WI38 (cell line): ENCODE measurements around the gene ENTR1.

Experiments used
- H3K4me3 ChIP-seq: 2 replicates; pipeline ENCODE4 v1.5.1; 2011; ENCODE audit warnings: low read depth, mild to moderate bottlenecking, control low read depth, low read length
- CTCF ChIP-seq: IDR thresholded peaks from 2 replicates; pipeline ENCODE4 v1.5.1; 2012; ENCODE audit warnings: low read depth, mild to moderate bottlenecking, control low read depth, low read length

ENTR1 gene

GRCh38 chr9:136389396-136389795 lies 21.0 kb downstream of the ENTR1 start:
- TF ChIP-seq CTCF, result no peak
- no peak overlapping the region for H3K4me3 ChIP-seq

- TF ChIP-seq CTCF, result no peak
- H3K4me3 ChIP-seq, result no peak overlapping the region
These were observed 23.2 kb downstream of the ENTR1 start for GRCh38 chr9:136387217-136387616.

GRCh38 chr9:136386018-136386417 lies 24.4 kb downstream of the ENTR1 start:
- H3K4me3 ChIP-seq, result no peak overlapping the region
- TF ChIP-seq CTCF, result no peak

- no peak overlapping the region for H3K4me3 ChIP-seq
- TF ChIP-seq CTCF, result no peak
These were observed 25.4 kb downstream of the ENTR1 start for GRCh38 chr9:136385015-136385414.

GRCh38 chr9:136383436-136383835 lies 27.0 kb downstream of the ENTR1 start:
- TF ChIP-seq CTCF, result no peak
- no peak overlapping the region for H3K4me3 ChIP-seq

- H3K4me3 ChIP-seq, result no peak overlapping the region
- TF ChIP-seq CTCF, result no peak
These were observed 28.4 kb downstream of the ENTR1 start for GRCh38 chr9:136381966-136382513.

GRCh38 chr9:136381311-136381710 lies 29.1 kb downstream of the ENTR1 start:
- TF ChIP-seq CTCF, result no peak
- no peak overlapping the region for H3K4me3 ChIP-seq
